CD4-positive, alpha-beta T cell treated with Interleukin-15 for 1 hour (primary cell): ENCODE results near the gene CLUH.

ENCODE experiments used
- DNase-seq: peaks from one replicate; pipeline ENCODE4 v3.0.0-alpha.2; 2020

Gene CLUH

GRCh38 chr17:2716649-2717048, 5.1 kb upstream of the CLUH start:
- DNase-seq: no peak

- no peak for DNase-seq
Observed at GRCh38 chr17:2713881-2714280, 2.3 kb upstream of the CLUH start.

GRCh38 chr17:2712300-2713043, 908 bp upstream of the CLUH start:
- no peak for DNase-seq

- no peak for DNase-seq
Observed at GRCh38 chr17:2710803-2711607, 559 bp downstream of the CLUH start.

- DNase-seq: no peak
Observed at GRCh38 chr17:2710071-2710802, 1.3 kb downstream of the CLUH start.

GRCh38 chr17:2709183-2709661, 2.3 kb downstream of the CLUH start:
- no peak for DNase-seq

- no peak for DNase-seq
Observed at GRCh38 chr17:2708585-2709182, 2.9 kb downstream of the CLUH start.

GRCh38 chr17:2707721-2708584, 3.6 kb downstream of the CLUH start:
- no peak for DNase-seq

- no peak for DNase-seq
Observed at GRCh38 chr17:2706911-2707510, 4.6 kb downstream of the CLUH start.

- DNase-seq: no peak
Observed at GRCh38 chr17:2705888-2706795, 5.4 kb downstream of the CLUH start.

- no peak for DNase-seq
Observed at GRCh38 chr17:2705263-2705662, 6.3 kb downstream of the CLUH start.

- DNase-seq: no peak
Observed at GRCh38 chr17:2704890-2705248, 6.7 kb downstream of the CLUH start.

GRCh38 chr17:2704031-2704889, 7.3 kb downstream of the CLUH start:
- DNase-seq: no peak

GRCh38 chr17:2703606-2704005, 8.0 kb downstream of the CLUH start:
- no peak for DNase-seq

GRCh38 chr17:2703181-2703580, 8.4 kb downstream of the CLUH start:
- no peak for DNase-seq

GRCh38 chr17:2701996-2702741, 9.4 kb downstream of the CLUH start:
- DNase-seq: peak; percentile 4

GRCh38 chr17:2701161-2701995, 10.2 kb downstream of the CLUH start:
- peak; percentile 13 for DNase-seq
